Measurements from ENCODE around the gene PGP.

The PGP gene

DNA sequence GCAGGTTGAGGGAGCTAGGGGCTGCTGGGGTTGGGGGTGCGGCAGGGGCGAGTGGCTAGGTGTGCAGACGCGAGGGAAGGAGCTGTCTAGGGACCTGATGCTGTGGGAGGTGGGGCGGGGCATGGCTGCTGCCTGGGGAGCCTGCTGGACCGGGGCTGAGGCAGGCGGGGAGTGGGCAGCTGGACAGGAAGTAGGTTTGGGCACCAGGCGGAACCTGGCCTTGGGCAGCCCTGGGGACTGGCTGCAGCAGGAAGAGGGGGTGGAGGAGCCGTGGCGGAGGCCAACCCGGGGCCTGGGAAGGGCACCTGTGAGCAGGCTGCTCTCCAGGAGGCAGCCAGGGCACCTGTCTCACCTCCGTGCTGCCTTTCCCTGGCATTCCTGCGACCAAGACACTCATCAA is 15.7 kb upstream of the PGP start:
- Histone ChIP-seq H3K4me1 (ENCODE audit: insufficient read depth, low read length, severe bottlenecking) (peaks cover 12% of the 10 kb centered on the region), H3F3A (ENCODE audit: insufficient read depth, low read length) (0 out of 2 replicates have a peak, but pooled peaks cover 3% of the 10 kb centered on the region), H3K9me3 (ENCODE audit: low read length) (no peaks in the 10 kb centered on the region), H3K79me2 (ENCODE audit: insufficient read depth, low read length) (peaks cover 5% of the 10 kb centered on the region), H3K9me2 (ENCODE audit: low read depth, low read length) (no peaks in the 10 kb centered on the region), H3K9ac (ENCODE audit: low read length) (no peak overlapping the region), H3K4me3 (ENCODE audit: low read depth, low read length, poor library complexity, severe bottlenecking) (no peak overlapping the region), H3K4me2 (ENCODE audit: low read length) (no peak overlapping the region), H3K27ac (ENCODE audit: low read depth, low read length, poor library complexity, severe bottlenecking) (no peak overlapping the region), H3K36me3 (ENCODE audit: insufficient read depth, low read length) (peaks cover 73% of the 10 kb centered on the region), H2AFZ (ENCODE audit: low read length) (no peak overlapping the region), H4K20me1 (ENCODE audit: insufficient read depth, low read length) (no peaks in the 10 kb centered on the region), H3K27me3 (ENCODE audit: insufficient read depth, low read length) (no peaks in the 10 kb centered on the region)
- no peak for TF ChIP-seq EZH2 (IDR thresholded peaks at IDR 0.05; ENCODE audit: borderline replicate concordance, low read length)
- no peak for TF ChIP-seq CTCF (IDR thresholded peaks at IDR 0.05; ENCODE audit: low read length)

DNA sequence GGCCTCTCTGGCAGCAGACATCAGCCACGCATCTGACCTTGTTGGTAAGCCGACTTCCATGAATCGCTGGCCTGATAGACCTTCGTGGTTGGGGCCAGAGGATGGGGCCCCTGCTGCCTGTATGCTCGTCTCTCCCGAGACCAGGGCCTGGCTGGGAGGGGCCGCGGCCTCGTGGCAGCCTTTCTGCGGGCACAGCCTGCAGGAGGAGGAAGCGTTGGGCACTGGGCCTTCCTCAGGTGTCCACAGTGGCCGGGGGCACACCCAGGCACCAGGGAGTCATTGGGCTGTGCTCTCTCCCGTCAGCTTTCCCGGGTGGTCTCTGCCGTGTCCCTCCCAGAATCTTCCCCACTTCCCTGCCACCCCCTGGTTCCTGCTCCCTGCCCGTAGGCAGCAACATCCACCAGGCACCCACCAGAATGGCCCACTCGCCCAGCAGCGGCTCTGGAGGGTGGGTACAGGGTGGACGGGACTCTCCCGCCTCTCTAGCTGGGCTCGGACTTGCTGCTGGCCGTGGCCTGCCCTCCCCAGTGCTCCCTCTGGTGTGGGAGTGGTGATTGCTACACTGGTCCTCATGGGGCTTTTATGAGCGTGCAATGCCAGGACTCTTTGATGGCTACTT is 15.1 kb upstream of the PGP start:
- H3K4me3 ChIP-seq (ENCODE audit: low read depth, low read length, poor library complexity, severe bottlenecking): no peak overlapping the region
- H4K20me1 ChIP-seq (ENCODE audit: insufficient read depth, low read length): no peaks in the 10 kb centered on the region
- no peak overlapping the region for H3K27ac ChIP-seq (ENCODE audit: low read depth, low read length, poor library complexity, severe bottlenecking)
- peaks cover 11% of the 10 kb centered on the region for H3K79me2 ChIP-seq (ENCODE audit: insufficient read depth, low read length)
- no peaks in the 10 kb centered on the region for H3K27me3 ChIP-seq (ENCODE audit: insufficient read depth, low read length)
- H3K4me2 ChIP-seq (ENCODE audit: low read length): no peak overlapping the region
- no peak overlapping the region for H3K9ac ChIP-seq (ENCODE audit: low read length)
- H3K4me1 ChIP-seq (ENCODE audit: insufficient read depth, low read length, severe bottlenecking): peaks cover 19% of the 10 kb centered on the region
- H3K9me3 ChIP-seq (ENCODE audit: low read length): no peaks in the 10 kb centered on the region
- no peak for TF ChIP-seq CTCF (IDR thresholded peaks at IDR 0.05; ENCODE audit: low read length)
- H3K9me2 ChIP-seq (ENCODE audit: low read depth, low read length): no peaks in the 10 kb centered on the region
- 0 out of 2 replicates have a peak, but pooled peaks cover 3% of the 10 kb centered on the region for H3F3A ChIP-seq (ENCODE audit: insufficient read depth, low read length)
- H3K36me3 ChIP-seq (ENCODE audit: insufficient read depth, low read length): peaks cover 66% of the 10 kb centered on the region
- H2AFZ ChIP-seq (ENCODE audit: low read length): no peak overlapping the region

DNA sequence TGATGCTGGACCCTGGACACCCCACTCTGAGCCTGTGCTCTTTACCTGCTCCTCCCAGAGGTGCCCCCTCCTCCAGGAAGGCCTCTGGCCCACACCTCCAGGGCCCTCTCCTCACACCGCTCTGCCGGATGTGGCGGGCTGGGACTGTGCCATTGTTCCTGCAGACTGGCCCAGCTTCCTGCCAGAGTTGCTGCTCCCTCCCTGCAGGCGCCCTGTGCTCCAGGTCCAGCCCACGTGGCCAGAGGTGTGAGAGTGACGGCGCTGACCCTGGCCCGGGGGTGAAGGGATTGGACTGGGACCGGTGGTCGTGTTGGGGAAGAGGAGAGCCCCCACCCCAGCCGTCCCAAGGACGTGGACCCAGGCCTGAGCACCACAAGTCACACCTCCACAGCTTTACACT is 14.5 kb upstream of the PGP start:
- no peaks in the 10 kb centered on the region for H3K27me3 ChIP-seq (ENCODE audit: insufficient read depth, low read length)
- no peak overlapping the region for H2AFZ ChIP-seq (ENCODE audit: low read length)
- no peak overlapping the region for H3K27ac ChIP-seq (ENCODE audit: low read depth, low read length, poor library complexity, severe bottlenecking)
- no peak overlapping the region for H3K4me3 ChIP-seq (ENCODE audit: low read depth, low read length, poor library complexity, severe bottlenecking)
- no peak for TF ChIP-seq EZH2 (IDR thresholded peaks at IDR 0.05; ENCODE audit: borderline replicate concordance, low read length)
- H4K20me1 ChIP-seq (ENCODE audit: insufficient read depth, low read length): no peaks in the 10 kb centered on the region
- no peaks in the 10 kb centered on the region for H3K9me2 ChIP-seq (ENCODE audit: low read depth, low read length)
- H3K4me2 ChIP-seq (ENCODE audit: low read length): no peak overlapping the region
- H3K4me1 ChIP-seq (ENCODE audit: insufficient read depth, low read length, severe bottlenecking): peaks cover 21% of the 10 kb centered on the region
- peaks cover 60% of the 10 kb centered on the region for H3K36me3 ChIP-seq (ENCODE audit: insufficient read depth, low read length)
- peaks cover 17% of the 10 kb centered on the region for H3K79me2 ChIP-seq (ENCODE audit: insufficient read depth, low read length)
- H3K9me3 ChIP-seq (ENCODE audit: low read length): no peaks in the 10 kb centered on the region
- no peaks in the 10 kb centered on the region for H3F3A ChIP-seq (ENCODE audit: insufficient read depth, low read length)
- no peak overlapping the region for H3K9ac ChIP-seq (ENCODE audit: low read length)
